NK-92 (cell line): ENCODE measurements around the gene LHFPL2.

Experiments used
- DNase-seq: peaks from one replicate; lab custom pipeline; 2025; ENCODE audit not compliant: unreplicated experiment; lab: John Stamatoyannopoulos, UW

Gene LHFPL2

DNA sequence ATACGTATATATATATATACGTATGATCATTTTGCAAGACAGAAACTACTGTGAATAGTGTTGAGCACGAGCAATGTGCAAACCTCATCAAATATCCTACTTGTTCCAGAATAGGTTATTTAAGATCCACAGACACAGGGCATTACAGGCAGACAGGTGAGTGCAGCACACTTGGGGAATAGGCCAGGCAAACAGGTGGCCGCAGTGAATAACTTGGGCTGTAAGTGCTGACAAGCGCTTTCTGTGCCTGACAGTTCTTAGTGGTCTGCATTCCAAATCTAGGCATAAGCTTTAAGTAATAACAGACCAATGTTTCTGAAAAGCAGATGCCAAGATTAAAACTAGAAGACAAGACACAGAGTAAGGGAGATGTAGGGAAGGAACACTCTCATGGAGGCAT is 77.9 kb downstream of the LHFPL2 start:
- no peak for DNase-seq

DNA sequence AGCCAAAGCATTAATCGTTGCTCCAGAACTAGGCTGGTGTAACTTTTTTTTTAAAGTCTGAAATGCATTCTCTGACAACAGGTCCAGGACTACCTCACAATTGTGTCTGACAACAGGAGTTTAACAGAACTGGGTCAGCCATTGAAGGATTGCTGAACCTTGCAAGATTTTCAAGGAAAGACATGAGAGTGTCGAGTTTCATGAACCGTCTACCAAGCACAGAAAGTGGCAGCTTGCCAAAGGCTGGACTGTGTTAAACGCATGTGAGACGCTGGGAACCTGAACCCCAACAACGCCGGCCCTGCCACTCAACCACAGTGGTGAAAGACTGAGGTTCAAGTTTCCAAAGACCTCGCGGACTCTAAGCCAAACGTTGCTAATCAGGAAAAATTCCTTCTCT is 79.1 kb downstream of the LHFPL2 start:
- DNase-seq: no peak

DNA sequence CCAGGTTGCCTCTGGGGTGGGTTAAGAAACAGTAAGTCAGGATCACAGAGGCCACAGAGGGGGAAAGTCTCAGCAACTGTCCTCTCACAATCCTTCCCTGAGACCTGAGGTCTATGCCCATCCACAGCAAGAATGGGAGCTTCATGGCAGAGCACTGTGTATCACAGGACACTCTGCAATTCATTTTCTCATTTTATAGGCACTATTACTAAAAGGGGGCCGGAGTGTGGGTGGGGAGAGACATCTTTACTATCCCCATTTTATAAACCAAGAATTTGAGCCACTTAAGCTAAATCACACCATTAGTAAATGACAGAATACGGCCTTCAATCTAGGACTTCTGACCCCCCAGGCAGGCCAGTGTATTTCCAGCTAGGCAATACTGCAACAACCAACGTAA is 79.9 kb downstream of the LHFPL2 start:
- no peak for DNase-seq

DNA sequence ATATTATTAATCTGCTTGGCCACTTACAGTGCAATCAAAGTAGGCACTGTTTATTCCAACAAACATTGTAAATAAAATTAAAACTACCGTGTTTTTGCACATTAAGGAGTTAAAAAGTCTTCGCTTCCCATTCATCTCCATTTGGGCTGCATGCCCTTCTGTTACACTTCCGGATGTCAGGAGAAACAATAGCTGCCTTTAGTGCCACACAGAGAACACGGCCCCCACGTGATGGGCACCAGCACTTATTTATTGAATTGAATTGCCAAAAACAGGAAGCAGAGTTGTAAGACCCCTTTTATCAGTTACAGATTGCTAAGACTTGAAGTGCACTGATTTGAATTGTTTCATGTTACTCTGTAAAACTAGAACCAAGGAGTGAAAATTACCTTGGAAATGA is 80.4 kb downstream of the LHFPL2 start:
- no peak for DNase-seq

DNA sequence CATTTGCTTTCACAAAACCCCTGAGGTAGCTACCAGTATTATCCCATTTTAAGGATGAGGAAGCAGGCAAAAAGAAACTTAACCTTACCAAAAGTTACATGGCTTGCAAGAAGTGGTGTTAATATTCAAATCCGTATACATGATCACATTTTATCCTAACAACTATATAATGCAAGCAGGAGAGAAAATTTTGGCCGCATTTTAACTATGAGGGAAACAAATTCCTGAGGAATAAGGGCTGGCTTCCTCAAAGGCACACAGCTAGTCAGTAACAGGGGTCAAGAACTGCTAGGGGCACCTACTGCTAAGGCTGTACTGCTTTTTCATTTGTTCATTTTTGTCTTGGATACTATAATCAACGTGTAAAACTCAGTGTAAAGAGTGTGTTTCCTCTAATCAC is 81.0 kb downstream of the LHFPL2 start:
- no peak for DNase-seq

DNA sequence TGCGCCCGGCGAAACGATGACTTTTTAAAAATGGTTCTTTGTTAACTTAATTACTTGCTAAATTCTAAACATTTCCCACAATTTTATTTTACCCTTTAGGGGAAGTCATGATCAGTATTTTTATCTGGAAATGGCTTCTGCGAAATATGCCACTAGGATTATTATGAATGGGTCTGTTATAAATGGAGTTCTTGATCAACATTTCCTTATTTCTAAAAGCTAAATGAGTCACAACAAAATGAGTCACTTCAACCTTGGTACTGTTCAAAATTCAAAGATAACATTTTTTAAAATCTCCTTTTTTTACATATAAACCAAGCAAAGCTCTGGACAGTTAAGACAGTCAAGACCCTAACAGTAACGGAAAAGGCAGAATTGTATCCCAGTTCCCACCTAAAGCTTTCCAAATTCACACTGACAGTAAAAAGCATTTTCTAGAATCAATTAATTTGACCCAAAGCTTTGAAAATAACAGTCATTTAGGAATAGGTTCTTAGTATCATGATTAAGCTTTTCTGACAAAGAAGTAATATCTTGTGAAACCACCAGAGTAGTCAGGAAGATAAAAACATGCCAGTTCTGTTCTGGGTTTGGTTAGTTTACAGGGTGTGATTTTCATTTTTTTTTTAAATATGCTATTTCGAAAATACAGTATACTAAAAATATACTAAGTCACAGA is 81.7 kb downstream of the LHFPL2 start:
- no peak for DNase-seq

DNA sequence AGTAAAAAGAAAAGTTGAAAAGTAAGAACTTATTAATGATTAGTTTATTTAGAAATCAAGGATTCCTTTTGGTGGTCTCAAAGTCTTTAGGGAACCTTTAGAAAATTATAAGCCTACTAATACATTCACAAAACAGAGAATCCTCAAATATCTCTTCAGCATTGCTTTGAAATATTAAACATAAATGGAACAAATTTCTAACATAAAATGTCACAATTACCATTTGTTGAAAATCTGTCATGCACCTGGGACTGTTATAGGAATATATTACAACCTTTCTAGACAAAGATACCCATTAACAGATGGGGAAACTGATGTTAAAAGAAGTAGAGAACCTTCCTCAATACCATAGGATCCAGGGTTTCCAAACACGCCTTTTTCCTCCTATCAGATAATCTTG is 83.2 kb downstream of the LHFPL2 start:
- no peak for DNase-seq

DNA sequence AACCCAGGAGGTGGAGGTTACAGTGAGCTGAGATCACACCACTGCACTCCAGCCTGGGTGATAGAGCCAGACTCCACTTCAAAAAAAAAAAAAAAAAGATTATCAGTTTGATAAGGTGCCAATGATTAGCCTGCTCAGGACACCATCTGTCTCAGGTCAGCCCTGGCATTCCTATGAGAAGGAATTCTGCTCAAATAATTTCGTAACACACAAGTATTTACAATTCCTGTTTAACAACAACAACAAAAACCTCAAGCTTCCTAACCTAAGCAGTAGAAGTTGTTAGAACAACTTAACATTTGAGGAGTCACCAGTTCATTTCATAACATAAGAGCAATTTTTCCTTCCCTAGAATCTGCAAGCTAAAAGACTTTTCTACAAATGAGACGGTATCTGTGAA is 85.0 kb downstream of the LHFPL2 start:
- DNase-seq: no peak

DNA sequence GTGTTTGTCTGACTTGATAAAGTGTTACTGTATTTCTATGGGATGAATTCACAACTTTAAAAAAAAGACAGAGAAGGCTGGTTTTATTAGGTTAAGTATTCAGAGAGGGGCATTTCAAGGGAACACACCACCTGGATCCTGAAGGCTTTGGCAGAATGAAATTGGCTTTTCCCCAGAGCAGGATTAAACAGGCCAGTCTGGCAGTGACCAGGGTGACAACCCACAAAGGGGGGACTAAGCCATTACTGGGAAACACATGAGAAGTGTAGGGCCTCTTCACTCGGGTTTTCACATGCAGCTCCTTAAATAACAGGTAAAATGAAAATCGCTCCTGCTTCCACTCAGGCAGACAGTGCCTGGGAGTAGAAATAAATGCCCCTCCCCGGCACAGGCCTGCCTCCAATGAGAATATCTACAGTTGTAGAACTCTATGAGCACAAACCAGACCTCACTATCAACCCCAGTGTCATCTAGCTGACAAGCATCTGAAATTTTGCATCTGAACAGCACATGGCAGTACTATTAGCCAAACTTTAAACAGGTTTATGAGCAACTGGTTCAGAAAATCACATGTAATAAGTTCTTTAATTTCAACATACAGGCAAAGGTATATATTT is 85.8 kb downstream of the LHFPL2 start:
- no peak for DNase-seq

DNA sequence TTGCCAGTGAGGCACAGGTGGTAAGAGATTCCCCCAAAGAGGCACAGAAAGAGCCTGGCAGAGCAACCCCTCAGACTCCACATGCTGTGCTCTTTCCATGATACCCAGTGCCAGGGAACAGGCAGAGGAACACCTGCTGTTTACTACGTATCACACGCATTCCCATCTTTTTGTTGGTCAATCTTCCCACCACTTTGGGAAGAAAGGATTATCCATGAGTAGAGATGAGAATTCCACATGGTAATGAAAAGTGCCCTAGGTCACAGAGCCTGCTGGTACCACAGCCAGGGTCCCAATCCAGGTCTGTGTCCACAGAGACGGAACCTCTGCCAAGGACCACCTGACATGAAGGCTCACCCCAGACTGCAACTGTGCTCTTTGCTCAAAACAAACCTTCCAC is 86.6 kb downstream of the LHFPL2 start:
- no peak for DNase-seq

DNA sequence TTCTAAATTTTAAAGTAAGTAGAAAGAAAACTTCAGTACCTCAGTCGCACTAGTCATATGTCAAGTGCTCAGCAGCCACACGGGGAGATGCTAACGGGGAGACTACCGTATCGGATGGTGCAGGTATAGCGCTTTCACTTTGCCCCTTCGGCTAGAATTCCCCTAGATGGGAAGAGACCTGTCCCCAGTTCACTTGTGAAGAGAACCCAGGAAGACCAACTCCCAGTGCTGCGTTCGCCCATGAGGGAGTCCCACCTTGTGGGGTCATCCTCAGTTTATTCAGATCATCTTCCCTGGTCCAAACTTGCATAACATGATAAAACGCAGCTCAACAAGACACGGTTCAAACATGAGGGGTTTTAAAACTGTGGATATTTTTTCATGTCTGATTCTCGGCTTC is 87.3 kb downstream of the LHFPL2 start:
- DNase-seq: no peak

DNA sequence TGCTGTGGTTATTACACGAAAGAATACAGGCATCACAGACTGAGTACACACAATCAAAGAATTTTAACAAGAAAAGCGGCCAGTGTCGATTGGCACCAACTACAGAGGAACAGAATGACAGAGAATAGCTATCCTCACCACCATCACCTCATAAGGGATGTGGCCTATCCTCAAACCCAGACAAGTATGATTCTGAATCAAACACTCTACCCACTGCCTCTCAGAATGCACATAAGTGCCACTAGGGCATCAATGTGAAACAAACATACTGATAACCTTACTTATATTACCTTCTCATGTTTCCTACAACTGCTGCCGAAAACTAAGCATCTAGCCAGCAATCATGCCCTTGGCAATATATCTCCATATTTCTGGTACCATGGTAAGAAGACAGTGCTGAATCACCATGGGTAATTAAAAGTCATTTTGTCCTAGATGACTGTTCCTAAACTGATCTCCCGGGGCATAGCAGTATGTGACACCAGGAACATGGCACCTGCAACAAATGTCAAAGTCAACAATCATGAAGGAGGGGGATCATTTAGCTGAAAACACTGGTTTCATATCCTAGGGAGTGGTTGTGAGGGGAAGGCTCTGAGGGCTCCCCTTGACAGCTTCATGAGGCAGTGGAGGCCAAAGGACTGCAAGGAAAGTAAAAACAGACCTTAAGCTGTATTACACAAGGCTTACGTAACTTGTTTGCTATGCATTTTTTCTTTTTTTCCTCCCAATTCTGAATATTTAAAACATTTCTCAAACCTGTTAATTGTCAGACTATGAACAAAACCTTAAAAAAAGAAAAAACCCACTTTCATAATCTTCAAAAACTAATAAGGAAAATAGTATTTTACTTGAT is 88.3 kb downstream of the LHFPL2 start:
- DNase-seq: no peak

DNA sequence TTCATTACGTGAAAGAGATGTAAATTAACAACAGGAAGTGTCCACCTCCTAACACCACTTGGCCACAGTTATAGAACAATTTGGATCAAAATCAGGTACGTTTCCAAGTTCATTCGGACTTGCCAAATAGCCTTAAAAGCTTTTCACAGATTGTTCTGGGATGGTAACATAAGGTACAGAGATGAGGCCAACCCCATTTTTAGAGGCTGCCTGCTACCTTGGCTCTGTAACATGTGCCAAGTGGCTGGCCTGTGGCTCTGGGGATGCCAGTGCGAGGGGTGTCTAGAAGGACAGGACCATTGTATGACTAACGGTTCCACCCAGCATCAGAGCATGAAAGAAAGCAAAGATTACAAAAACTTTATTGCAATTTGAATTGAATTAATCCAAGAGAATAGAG is 91.0 kb downstream of the LHFPL2 start:
- no peak for DNase-seq

DNA sequence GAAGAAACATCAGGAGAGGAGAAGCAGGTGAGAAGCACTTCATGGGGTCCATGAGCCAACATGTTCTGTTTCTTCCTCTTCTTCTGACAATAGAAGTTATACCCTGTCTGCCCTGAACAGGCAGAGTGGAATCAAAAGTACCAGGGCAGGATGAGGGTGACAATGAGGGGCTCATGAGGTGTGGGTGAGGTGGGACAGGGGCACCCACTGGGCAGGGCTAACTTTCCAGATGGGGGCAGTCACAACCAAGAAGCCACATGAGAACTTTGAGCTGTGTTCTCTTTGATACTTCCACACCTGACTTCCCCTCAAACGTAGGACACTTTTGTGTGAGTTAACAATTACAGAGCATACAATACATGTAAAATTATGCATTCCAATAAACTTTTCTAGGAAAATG is 92.7 kb downstream of the LHFPL2 start:
- DNase-seq: no peak

DNA sequence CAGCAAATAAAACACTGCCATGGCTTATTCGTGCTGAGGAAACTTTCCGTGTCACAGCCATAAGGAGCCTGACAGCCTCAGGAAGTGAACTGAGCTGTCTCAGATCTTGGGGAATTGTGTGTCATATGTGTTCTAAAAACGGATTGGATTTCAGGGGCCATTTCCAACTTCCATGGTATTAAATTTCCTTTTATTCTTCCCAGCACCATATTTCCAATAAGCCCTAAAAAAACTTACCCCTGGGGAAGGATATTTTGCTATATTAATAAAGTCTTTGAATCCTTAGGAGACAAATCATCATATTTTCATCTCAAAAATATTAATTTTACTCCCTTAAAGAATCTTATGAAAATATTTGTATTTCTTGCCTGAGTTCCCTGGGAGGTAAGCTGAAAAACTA is 93.9 kb downstream of the LHFPL2 start:
- DNase-seq: no peak

DNA sequence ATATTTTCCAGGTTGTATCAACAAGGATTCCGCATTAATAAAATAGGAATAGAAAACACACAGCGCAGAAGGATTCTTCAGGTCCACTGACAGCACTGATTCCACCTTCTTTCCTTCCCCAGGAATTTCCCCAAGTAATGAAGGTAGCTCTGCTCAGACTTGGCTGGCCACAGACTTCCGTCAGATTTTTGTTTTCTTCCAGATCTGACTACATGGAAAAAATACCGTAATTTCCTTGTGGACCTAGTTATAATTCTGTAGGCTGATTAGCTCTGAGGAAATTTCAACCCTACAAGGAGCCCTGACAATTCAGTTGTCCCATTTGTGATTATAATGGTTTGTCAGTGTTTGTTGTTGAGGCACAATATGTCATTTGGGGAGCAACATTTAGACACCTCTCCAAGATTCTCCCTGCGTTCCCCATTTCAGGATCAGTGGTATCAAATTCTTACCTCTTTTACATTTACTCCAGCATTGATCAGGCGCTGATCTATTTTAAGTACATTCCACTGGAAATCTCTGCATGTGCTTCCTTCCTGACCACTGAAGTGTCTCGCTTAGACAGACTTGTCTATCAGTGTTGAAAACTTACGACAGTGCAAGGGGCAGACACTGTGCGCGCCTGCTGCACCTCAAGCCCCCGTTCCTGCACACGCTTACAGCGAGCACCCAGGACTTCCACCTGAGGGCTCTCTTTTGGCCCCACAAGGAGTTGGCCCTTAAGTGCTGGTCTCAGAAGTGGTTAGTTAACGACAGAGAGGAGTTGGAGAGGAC is 94.8 kb downstream of the LHFPL2 start:
- DNase-seq: no peak

DNA sequence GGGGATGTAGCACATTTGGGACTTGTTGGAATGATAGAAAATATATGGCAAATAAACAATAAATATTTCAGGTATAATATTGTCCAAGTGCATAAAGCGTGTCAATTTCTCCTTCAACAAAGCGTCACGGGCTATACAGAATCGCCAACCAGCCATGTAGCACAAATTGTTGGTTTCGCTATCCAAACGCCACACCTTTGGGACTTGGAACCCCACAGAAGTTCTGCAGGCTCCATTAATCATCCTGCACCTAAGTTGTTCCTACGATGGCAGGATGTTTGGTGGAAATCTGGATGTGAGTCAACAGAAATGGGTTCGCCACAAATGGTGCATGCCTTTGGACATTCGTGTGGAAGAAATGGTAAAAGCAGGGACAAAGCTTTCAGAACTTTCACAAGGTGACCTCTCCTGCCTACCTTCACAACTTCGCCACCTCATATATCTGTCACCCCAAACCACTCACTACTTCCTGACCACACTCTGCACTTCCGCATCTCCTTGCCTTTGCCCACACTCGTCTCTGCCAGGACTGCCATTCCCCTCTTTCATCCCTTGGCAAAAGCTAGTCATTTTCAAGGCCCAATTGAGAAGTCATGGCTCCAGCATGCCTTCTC is 95.7 kb downstream of the LHFPL2 start:
- no peak for DNase-seq

DNA sequence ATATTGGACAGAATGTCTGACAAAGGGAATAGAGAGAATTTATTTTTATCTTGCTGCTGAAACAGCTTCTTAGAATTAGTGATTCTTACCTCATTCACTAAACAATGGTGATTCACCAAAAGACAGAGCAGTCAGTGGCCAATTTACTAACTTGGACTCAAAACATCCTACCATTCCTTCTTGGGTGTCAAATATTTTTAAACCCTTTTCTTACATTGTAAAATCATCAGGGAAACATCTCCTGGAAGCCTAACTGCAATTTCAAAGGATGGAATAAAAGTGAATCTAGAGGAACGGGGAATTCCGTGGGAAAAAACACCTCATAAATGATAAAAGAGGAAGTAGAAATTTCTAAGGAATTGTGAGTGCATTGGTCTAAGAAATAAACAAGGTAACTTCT is 97.7 kb downstream of the LHFPL2 start:
- no peak for DNase-seq

DNA sequence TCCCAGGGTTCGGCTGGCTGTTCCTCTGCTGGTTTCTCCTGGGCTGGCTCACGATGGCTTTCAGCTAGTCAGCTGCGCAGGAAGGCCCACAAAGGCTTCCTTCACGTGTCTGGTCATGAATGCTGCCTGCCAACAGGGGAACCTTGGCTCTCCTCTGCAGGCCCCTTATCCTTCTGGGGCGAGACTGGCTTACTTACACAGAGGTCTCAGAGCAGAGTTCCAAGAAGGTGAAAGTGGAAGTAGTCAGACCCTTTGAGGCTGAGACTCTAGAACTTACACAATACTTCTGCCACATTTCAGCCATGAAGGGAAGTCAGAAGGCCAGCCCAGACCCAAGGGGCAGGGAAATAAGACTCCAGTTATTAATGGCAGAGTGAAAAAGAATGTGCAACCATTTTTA is 99.5 kb downstream of the LHFPL2 start:
- DNase-seq: no peak

DNA sequence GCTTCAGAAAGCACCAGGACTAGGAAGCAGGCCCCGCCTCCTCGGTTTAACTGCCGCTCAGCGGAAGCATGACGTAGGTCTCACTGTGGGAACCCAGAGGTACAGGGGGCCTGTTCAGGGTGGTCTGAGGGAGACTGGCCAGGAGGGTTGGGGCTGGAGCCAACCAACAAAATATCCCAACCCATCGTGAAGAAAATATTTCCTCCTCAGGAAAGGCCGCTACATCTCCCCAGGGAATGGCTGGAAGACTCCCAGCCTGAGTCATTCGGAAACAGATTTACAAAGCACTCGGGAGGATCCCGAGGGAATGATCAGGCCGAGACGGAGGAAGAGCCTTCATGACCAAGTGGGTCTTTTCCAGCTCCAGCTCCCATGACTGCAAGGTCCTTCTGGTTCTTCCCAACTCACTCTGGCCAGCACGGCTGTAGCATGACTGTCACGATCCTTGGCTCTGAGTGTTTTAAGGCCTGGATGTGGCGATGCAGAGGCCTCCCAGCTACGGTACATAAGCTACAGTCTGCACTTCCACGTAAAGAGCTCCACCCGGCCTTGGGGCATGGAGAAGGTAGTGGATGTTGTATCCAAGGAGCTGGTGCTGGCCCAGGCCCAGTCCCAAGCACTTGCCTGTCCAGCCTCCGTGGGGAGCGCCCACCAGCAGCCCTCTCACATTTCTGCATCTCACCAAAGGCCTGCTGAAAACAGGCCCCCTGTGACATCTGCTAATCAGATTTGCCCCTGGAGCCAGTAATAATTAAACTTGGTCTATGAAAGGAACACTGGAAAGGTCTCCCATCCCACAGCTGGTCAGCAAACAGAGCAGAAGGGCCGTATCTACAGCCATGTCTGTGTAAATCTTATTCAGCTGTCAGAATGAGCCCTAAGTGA is 100.6 kb downstream of the LHFPL2 start:
- no peak for DNase-seq
